DND-41 (cell line): ENCODE data around the gene GPR153.

ENCODE experiments used
- CTCF ChIP-seq: IDR thresholded peaks from 2 replicates; pipeline ENCODE4 v1.5.1; 2012; ENCODE audit warnings: borderline replicate concordance, low read length, moderate library complexity, mild to moderate bottlenecking; ENCODE audit not compliant: poor library complexity, severe bottlenecking; ENCODE audit errors: extremely low read depth
- EZH2 ChIP-seq: IDR thresholded peaks from 3 replicates; pipeline ENCODE4 v1.6.1; 2012; ENCODE audit warnings: borderline replicate concordance, low read depth, mild to moderate bottlenecking, moderate library complexity, low read length, inconsistent platforms; ENCODE audit not compliant: severe bottlenecking

DNA sequence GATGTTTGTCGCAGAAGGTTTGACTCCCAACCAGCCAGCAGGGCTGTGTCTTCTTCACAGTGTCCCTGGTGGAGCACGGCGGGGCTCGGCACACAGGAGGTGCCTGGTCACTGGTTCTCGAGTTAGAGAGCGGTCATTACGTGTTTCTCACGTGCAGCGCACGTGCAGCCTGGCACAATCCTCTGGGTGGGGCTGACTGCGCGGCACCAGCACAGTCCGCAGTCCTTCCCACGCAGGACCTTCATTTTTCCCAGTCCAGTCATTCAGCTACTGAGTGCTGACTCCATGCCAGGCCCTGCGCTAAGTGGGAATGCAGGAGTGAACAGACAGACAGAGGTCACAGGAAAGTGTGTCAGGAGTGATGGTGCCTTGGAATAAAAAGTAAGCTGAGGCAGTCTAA, 46.2 kb upstream of the GPR153 start:
- TF ChIP-seq CTCF, result no peak
- TF ChIP-seq EZH2, result no peak
